MM.1S (cell line): ENCODE measurements around the gene ZIC5.

Experiments used
- EZH2 ChIP-seq: fragments of 300-600 bp; sonication (generic); optimal IDR thresholded peaks from 2 replicates; pipeline ENCODE3; 2017; ENCODE audit warnings: low read depth, mild to moderate bottlenecking, antibody characterized with exemption, low read length, mixed read lengths
- TF ChIP-seq, protein P1 (sequence below): fragments of 300-600 bp; sonication (generic); IDR thresholded peaks from 2 replicates; pipeline ENCODE4 v1.5.1; 2016; ENCODE audit warnings: antibody characterized with exemption, low read length, mixed read lengths

GRCh38 chr13:99979453-99980200, 8.1 kb upstream of the ZIC5 start:
- TF ChIP-seq, protein P1, sequence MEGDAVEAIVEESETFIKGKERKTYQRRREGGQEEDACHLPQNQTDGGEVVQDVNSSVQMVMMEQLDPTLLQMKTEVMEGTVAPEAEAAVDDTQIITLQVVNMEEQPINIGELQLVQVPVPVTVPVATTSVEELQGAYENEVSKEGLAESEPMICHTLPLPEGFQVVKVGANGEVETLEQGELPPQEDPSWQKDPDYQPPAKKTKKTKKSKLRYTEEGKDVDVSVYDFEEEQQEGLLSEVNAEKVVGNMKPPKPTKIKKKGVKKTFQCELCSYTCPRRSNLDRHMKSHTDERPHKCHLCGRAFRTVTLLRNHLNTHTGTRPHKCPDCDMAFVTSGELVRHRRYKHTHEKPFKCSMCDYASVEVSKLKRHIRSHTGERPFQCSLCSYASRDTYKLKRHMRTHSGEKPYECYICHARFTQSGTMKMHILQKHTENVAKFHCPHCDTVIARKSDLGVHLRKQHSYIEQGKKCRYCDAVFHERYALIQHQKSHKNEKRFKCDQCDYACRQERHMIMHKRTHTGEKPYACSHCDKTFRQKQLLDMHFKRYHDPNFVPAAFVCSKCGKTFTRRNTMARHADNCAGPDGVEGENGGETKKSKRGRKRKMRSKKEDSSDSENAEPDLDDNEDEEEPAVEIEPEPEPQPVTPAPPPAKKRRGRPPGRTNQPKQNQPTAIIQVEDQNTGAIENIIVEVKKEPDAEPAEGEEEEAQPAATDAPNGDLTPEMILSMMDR = no peak
- TF ChIP-seq EZH2 = no peak
